Esophagus squamous epithelium (tissue), 5 donors: ENCODE results near the gene NID2. TPM values are rescaled to one million over a fixed set of nuclear protein-coding genes. Genes with fewer than 3 reads are reported as not detected.

Experiments used
- DNase-seq: peaks from one replicate; lab custom pipeline; 2025; lab: John Stamatoyannopoulos, UW
- H3K27ac ChIP-seq, 4 donors: fragments of 200-600 bp; sonication (generic); one replicate each; pipeline ENCODE4 v1.5.1; 2016 to 2019; ENCODE audit warnings: mild to moderate bottlenecking in 1 of 4
- H3K27me3 ChIP-seq, 4 donors: fragments of 200-600 bp; sonication (generic); 1 replicate in 3 of 4; 2 replicates in 1 of 4; pipeline versions ENCODE4 v1.5.1 to v1.6.0; 2017 to 2021; ENCODE audit warnings: antibody characterized with exemption in 1 of 4
- H3K36me3 ChIP-seq, 3 donors: fragments of 200-600 bp; sonication (generic); one replicate each; pipeline ENCODE4 v1.5.1; 2016 to 2019
- H3K4me1 ChIP-seq, 3 donors: fragments of 200-600 bp; sonication (generic); one replicate each; pipeline ENCODE4 v1.5.1; 2017 to 2019
- H3K4me3 ChIP-seq, 4 donors: fragments of 200-600 bp; sonication (generic); 1 replicate in 3 of 4; 2 replicates in 1 of 4; pipeline ENCODE4 v1.5.1; 2016 to 2019; ENCODE audit warnings: mild to moderate bottlenecking in 2 of 4, moderate library complexity in 1 of 4
- H3K9me3 ChIP-seq, 3 donors: fragments of 200-600 bp; sonication (generic); one replicate each; pipeline ENCODE4 v1.5.1; 2016 to 2019
- CTCF ChIP-seq, 6 experiments: fragments of 450-650 bp in 4 of 6; fragments of 200-600 bp in 2 of 6; sonication (generic) in 2 of 6; IDR thresholded peaks; one replicate each; pipeline ENCODE4 v1.5.1; 2016 to 2019; ENCODE audit warnings: antibody characterized with exemption in 6 of 6, mild to moderate bottlenecking in 4 of 6, moderate library complexity in 4 of 6
- POLR2A ChIP-seq, 4 donors: fragments of 450-650 bp; IDR thresholded peaks; one replicate each; pipeline ENCODE4 v1.6.1; 2017; ENCODE audit warnings: antibody characterized with exemption in 4 of 4, mild to moderate bottlenecking in 4 of 4, moderate library complexity in 3 of 4
- WGBS, 2 donors: methylation state at CpG; one replicate each; pipeline ENCODE4 v1.1.5; 2018; 5-methylcytosine and 5-hydroxymethylcytosine counted together
- intact Hi-C: fragments of 100-400 bp; cut with DNase I; formaldehyde crosslinking; loops from one replicate; pipeline ENCODE4 v1.15.0; 2022
- total RNA-seq, 4 donors: library from RNA; depleted of rRNA; stranded (reverse); fragments of >200 nt; gene quantifications; one replicate each; pipeline ENCODE4 v1.1.0, GENCODE V29; 2016
- donor health status: DM: yes; HTN: yes; CAD: no.

The NID2 gene
- total RNA-seq, 4 donors from 2014 or later, result 0.91 to 12.2 (median 3.2) TPM

GRCh38 chr14:52069307-52070050 lies 620 bp upstream of the NID2 start:
- Histone ChIP-seq H3K27me3 (peaks cover 0 to 57% (median 4%) of the 10 kb centered on the region in 4 donors), H3K4me3 (peak overlapping the region; percentile 25 to 77 (median 55)), H3K4me1 (peaks cover 18 to 37% (median 20%) of the 10 kb centered on the region in 3 donors), H3K27ac (peak overlapping the region; percentile 62 to 91 (median 80)), H3K36me3 (no peaks in the 10 kb centered on the region), H3K9me3 (no peaks in the 10 kb centered on the region)
- WGBS, 2 donors, result 16 to 69% methylated on average over 8 to 10 of the region's 54 CpGs
- intact Hi-C loops, result no loop called here
- no peak for TF ChIP-seq CTCF (IDR thresholded peaks at IDR 0.05)
- TF ChIP-seq POLR2A (IDR thresholded peaks at IDR 0.05), result no peak
- no peak for DNase-seq

- Histone ChIP-seq H3K36me3 (no peaks in the 10 kb centered on the region), H3K27me3 (peaks cover 0 to 57% (median 4%) of the 10 kb centered on the region in 4 donors), H3K4me1 (peaks cover 18 to 47% (median 20%) of the 10 kb centered on the region in 3 donors), H3K4me3 (peak overlapping the region; percentile 25 to 77 (median 55)), H3K9me3 (no peaks in the 10 kb centered on the region), H3K27ac (peak overlapping the region; percentile 69 to 91 (median 81))
- DNase-seq, result no peak
- intact Hi-C loops, result no loop called here
- WGBS, 2 donors, result 4 to 5% methylated on average over 10 to 22 of the region's 49 CpGs
- no peak for TF ChIP-seq CTCF (IDR thresholded peaks at IDR 0.05)
- TF ChIP-seq POLR2A (IDR thresholded peaks at IDR 0.05), result no peak
These were observed 815 bp downstream of the NID2 start for GRCh38 chr14:52067873-52068614.

GRCh38 chr14:52064174-52064573 lies 4.7 kb downstream of the NID2 start:
- H3K27me3 ChIP-seq, result peaks cover 0 to 34% (median 4%) of the 10 kb centered on the region in 4 donors
- 84 to 93% methylated on average over 2 of the region's 2 CpGs for WGBS, 2 donors
- H3K9me3 ChIP-seq, result no peaks in the 10 kb centered on the region
- DNase-seq, result no peak
- TF ChIP-seq POLR2A (IDR thresholded peaks at IDR 0.05) (no peak), CTCF (IDR thresholded peaks at IDR 0.05) (no peak)
- no peak overlapping the region for H3K27ac ChIP-seq
- H3K36me3 ChIP-seq, result no peaks in the 10 kb centered on the region
- intact Hi-C loops, result no loop called here
- peaks cover 16 to 76% (median 28%) of the 10 kb centered on the region in 3 donors for H3K4me1 ChIP-seq
- H3K4me3 ChIP-seq, result no peak overlapping the region

GRCh38 chr14:52063052-52063462 lies 5.8 kb downstream of the NID2 start:
- Histone ChIP-seq H3K4me3 (no peak overlapping the region), H3K27me3 (peaks cover 0 to 23% (median 2%) of the 10 kb centered on the region in 4 donors), H3K36me3 (no peaks in the 10 kb centered on the region), H3K27ac (peak overlapping the region in 1 of 4 donors; percentile 19), H3K4me1 (peaks cover 5 to 74% (median 18%) of the 10 kb centered on the region in 3 donors), H3K9me3 (no peaks in the 10 kb centered on the region)
- intact Hi-C loops, result no loop called here
- TF ChIP-seq POLR2A (IDR thresholded peaks at IDR 0.05) (no peak), CTCF (IDR thresholded peaks at IDR 0.05) (no peak)
- 17 to 20% methylated on average over 1 of the region's 2 CpGs for WGBS, 2 donors
- no peak for DNase-seq

- Histone ChIP-seq H3K36me3 (no peaks in the 10 kb centered on the region), H3K4me3 (no peak overlapping the region), H3K27me3 (peaks cover 0 to 11% (median 0%) of the 10 kb centered on the region in 4 donors), H3K4me1 (peaks cover 0 to 64% (median 12%) of the 10 kb centered on the region in 3 donors), H3K27ac (peak overlapping the region in 2 of 4 donors; percentile 39 to 45), H3K9me3 (no peaks in the 10 kb centered on the region)
- DNase-seq, result no peak
- TF ChIP-seq POLR2A (IDR thresholded peaks at IDR 0.05), result no peak
- no peak for TF ChIP-seq CTCF (IDR thresholded peaks at IDR 0.05)
- WGBS, 2 donors, result 46 to 63% methylated on average over 1 of the region's 1 CpG
- intact Hi-C loops, result no loop called here
These were observed 7.0 kb downstream of the NID2 start for GRCh38 chr14:52061890-52062289.
